ENCODE measurements around the gene COX5A.

DNA sequence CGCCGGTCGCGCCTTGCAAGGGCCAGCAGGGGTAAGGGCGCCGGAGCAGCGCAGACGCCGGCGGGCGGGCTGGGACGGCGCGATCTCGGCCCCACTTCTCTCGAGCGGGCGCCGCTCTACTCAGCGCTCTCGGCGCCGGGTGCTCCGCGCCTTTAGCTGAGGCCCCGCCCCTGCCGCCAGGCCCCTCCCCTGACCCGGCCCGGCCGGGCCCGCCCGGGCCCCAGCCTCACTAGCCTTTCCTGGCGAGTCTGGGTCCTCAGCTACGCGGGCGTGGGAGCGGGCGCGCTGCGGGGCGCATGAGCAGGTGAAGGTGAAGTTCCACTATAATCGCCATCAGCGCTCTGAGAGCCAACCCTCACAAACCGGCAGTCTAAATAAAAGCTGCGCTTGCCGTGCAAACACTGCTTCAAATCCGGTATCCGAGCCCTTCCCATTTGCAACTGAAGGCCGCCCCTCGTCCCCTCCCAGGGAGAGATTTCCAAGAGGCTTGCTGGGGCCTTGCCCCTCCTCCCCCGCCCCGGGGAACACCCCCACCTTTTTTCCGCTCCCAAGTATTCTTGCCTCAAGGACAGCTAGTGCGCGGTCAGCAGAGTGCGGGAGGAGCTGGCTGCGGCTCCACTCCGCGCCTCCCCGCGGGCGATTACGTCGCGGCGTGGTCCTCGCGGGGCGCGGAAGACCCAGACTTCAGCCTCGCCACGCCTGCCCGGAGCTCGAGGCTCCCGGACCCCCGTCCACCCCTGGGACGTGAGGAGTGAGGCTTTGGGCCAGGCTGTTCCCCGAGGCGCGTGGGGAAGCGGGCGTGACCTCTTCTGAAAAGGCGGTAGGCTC lies 19.0 kb upstream of the COX5A start, which contains the start of gene RPP25:
- TF ChIP-seq POLR2A (IDR thresholded peaks at IDR 0.05) = peak; percentile 61 to 66
- TF ChIP-seq, protein P1, sequence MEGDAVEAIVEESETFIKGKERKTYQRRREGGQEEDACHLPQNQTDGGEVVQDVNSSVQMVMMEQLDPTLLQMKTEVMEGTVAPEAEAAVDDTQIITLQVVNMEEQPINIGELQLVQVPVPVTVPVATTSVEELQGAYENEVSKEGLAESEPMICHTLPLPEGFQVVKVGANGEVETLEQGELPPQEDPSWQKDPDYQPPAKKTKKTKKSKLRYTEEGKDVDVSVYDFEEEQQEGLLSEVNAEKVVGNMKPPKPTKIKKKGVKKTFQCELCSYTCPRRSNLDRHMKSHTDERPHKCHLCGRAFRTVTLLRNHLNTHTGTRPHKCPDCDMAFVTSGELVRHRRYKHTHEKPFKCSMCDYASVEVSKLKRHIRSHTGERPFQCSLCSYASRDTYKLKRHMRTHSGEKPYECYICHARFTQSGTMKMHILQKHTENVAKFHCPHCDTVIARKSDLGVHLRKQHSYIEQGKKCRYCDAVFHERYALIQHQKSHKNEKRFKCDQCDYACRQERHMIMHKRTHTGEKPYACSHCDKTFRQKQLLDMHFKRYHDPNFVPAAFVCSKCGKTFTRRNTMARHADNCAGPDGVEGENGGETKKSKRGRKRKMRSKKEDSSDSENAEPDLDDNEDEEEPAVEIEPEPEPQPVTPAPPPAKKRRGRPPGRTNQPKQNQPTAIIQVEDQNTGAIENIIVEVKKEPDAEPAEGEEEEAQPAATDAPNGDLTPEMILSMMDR (IDR thresholded peaks at IDR 0.05) = peak in 1 of 6 experiments; percentile 0
